HG03342 (cell line): ENCODE results near the gene GOLGA5.
"Not testable (repeated sequence)": the region's sequence is repeated elsewhere in the genome, so short reads cannot be mapped to it uniquely, and the experiment has no call there.

Experiments
- ATAC-seq: cut with Tn5 transposase; IDR thresholded peaks from one replicate; pipeline ENCODE4 v1.9.1; 2021; ENCODE audit warnings: mild to moderate bottlenecking, moderate library complexity; ENCODE audit not compliant: unreplicated experiment

The GOLGA5 gene, protein sequence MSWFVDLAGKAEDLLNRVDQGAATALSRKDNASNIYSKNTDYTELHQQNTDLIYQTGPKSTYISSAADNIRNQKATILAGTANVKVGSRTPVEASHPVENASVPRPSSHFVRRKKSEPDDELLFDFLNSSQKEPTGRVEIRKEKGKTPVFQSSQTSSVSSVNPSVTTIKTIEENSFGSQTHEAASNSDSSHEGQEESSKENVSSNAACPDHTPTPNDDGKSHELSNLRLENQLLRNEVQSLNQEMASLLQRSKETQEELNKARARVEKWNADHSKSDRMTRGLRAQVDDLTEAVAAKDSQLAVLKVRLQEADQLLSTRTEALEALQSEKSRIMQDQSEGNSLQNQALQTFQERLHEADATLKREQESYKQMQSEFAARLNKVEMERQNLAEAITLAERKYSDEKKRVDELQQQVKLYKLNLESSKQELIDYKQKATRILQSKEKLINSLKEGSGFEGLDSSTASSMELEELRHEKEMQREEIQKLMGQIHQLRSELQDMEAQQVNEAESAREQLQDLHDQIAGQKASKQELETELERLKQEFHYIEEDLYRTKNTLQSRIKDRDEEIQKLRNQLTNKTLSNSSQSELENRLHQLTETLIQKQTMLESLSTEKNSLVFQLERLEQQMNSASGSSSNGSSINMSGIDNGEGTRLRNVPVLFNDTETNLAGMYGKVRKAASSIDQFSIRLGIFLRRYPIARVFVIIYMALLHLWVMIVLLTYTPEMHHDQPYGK

DNA sequence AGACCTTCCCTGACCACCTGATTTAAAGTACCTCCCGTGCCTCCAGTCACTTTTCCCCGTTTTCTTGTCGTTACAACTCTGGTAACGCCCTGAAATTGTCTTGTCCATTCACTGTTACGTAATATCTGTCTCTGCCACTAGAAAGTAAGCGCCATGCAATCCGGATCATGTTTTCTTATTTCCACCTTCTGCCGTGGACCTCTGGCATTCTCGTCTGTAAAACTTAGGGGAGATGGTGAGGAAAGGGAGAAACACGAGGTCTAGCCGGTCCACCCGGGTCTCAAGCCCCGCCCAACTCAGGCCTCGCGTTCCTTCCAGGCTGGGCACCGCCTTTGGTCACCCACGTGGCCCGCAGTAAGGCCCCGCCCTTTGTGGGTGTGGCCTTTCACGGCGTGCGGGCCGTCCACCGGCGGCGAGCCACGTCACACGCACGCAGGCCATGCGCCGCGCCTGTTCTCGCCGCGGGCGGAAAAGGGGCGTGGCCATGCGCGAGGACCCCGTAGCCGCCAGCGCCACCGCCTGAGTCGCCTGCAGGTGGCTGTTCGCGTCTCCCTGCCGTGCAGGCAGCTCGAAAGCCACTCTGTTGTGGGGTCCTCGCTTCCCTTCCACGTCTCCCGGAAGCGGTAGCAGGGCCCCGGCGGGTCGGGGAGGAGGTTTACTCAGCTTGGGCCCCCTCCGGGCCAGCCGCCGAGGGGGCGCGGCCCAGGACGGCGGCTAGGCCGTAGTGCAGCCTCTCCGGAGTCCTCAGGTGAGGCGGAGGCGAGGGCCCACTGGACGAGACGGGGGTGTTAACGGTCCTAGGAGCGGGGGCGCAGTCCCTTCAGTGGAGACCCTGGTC is at the start of gene GOLGA5:
TSS of gene GOLGA5 (plus strand) at position 597 of the 838 bp plus-strand sequence. CDS start 3,133 bp downstream, outside the sequence.
- peak; percentile 94 for ATAC-seq

- ATAC-seq, result peak; percentile 3
Measured at GRCh38 chr14:92747701-92748258, 46.3 kb upstream of the GOLGA5 start.

GRCh38 chr14:92748259-92749016 is 45.7 kb upstream of the GOLGA5 start, which contains the start of gene LGMN:
Gene LGMN, minus strand, starts transcription at chr14:92748627. Its CDS starts 15,841 bp downstream, at chr14:92732786.
- ATAC-seq, result peak; percentile 82

DNA sequence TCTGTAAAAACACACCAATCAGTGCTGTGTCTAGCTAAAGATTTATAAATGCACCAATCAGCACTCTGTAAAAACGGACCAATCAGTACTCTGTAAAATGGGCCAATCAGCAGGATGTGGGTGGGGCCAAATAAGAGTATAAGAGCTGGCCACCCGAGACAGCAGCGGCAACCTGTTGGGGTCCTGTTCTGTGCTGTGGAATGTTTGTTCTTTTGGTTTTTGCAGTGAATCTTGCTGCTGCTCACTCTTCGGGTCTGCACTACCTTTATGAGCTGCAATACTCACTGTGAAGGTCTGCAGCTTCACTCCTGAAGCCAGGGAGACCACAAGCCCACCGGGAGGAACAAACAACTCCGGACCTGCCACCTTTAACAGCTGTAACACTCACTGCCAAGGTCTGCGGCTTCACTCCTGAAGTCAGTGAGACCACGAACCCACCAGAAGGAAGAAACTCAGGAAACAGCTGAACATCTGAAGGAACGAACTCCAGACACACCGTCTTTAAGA is 43.8 kb upstream of the GOLGA5 start:
- ATAC-seq, result not testable (repeated sequence)

- no peak for ATAC-seq
Measured at GRCh38 chr14:92750994-92751400, 43.1 kb upstream of the GOLGA5 start.

DNA sequence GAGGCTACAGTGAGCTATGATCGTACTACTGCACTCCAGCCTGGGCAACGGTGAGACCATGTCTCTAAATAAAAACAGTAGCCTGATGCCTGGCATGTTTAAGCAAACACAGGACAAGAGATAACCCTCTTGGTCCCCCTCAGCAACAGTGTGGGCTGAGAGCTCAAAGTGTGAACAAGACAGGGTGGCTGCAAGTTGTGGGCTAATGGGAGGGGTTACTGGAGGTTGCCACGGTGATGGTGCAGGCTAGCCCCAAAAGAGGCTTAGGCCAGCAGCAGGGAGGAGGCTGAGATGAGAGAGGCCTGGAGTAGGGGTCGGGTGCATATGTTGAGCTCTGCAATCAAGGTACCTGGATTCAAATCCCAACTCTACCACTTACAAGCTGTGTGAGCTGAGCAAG is 42.3 kb upstream of the GOLGA5 start:
- no peak for ATAC-seq

DNA sequence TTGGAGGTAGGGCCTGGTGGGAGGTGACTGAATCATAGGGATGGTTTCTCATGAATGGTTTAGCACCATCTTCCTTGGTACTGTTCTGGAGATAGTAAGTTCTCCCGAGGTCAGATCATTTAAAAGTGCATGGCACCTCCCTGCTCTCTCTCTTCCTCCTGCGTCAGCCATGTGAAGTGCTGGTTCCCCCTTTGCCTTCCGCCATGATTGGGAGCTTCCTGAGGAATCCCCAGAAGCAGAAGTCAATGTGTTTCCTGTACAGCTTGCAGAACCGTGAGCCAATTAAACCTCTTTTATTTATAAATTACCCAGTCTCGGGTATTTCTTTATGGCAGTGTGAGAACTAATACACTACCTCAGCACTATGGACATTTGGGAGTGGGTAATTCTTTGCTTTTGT is 40.9 kb upstream of the GOLGA5 start:
- ATAC-seq, result no peak

DNA sequence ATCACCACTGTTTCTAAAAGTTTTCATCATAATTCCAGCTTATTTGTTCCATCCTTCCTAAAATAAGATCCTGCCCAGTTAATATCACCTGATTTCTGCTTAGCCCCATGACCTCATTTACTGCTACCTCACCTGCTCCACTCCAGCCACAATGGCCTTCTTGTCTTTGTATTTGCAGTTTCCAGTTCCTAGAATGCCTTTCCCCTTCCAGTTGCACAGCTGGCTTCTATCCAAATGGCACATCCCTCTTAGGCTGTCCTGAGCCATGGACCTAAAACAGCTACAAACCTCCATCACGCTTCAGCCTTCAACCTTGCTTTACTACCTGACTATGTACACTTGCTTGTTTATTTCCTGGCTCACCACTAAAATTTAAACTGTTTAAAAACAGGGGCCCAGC is 39.1 kb upstream of the GOLGA5 start:
- no peak for ATAC-seq

DNA sequence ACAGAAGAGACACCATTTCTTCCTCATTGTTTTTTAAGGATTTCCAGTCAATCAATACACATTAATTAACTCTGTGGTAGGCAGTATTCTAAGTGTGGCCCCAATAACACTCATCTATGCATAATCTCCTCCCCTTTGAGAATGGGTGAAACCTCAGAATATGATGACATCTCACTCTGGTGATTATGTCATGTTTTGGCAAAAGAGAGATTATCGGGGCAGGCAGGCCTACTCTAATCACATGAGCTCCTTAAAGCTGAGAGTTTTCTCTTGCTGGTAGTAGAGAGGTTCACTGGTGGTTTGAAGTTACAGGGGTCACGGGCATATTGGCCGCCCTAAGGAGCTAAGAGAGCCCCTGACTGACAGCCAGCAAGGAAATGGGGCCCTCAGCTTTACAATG is 38.6 kb upstream of the GOLGA5 start:
- no peak for ATAC-seq

DNA sequence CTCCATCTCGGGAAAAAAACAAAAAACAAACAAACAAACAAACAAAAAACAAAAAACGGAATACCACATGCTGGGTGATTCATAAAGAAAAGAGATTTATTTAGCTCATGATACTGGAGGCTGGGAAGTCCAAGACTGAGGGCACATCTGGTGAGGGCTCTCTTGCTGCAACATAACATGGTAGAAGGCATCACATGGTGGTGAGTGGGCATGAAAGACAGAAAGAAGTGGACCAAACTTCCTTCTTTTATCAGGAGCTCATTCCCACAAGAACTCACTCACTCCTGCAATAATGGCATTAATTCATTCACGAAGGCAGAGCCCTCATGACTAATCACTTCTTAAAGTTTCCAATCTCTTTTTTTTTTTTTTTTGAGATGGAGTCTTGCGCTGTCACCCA is 37.7 kb upstream of the GOLGA5 start:
- no peak for ATAC-seq

- no peak for ATAC-seq
Measured at GRCh38 chr14:92759300-92759678, 34.8 kb upstream of the GOLGA5 start.

DNA sequence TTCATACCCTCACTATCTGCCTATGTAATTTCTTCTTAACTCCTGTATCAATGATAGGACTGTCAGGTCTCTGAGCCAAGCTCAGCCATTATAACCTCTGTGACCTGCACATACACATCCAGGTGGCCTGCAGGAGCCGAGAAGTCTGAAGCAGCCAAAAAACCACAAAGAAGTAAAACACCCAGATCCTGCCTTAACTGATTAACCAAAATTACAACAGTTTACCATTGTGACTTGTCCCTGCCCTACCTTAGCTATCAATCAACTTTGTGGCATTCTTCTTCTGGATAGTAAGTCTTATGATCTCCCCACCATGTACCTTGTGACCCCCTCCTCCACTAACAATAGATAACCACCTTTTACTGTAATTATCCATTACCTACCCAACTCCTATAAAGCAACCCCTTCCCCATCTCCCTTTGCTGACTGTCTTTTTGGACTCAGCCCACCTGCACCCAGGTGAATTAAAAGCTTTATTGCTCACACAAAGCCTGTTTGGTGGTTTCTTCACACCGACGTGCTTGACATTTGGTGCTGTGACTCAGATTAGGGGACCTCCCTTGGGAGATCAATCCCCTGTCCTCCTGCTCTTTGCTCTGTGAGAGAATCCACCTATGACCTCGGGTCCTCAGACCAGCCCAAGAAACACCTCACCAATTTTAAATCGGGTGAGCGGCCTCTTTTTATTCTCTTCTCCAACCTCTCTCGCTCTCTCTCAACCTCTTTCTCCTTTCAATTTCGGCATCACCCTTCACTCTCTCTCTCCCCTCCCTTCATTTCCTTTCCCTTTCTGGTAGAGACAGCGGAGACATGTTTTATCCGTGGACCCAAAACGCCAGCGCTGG is 34.2 kb upstream of the GOLGA5 start:
- no peak for ATAC-seq

- ATAC-seq, result no peak
Measured at GRCh38 chr14:92760524-92760805, 33.6 kb upstream of the GOLGA5 start.

DNA sequence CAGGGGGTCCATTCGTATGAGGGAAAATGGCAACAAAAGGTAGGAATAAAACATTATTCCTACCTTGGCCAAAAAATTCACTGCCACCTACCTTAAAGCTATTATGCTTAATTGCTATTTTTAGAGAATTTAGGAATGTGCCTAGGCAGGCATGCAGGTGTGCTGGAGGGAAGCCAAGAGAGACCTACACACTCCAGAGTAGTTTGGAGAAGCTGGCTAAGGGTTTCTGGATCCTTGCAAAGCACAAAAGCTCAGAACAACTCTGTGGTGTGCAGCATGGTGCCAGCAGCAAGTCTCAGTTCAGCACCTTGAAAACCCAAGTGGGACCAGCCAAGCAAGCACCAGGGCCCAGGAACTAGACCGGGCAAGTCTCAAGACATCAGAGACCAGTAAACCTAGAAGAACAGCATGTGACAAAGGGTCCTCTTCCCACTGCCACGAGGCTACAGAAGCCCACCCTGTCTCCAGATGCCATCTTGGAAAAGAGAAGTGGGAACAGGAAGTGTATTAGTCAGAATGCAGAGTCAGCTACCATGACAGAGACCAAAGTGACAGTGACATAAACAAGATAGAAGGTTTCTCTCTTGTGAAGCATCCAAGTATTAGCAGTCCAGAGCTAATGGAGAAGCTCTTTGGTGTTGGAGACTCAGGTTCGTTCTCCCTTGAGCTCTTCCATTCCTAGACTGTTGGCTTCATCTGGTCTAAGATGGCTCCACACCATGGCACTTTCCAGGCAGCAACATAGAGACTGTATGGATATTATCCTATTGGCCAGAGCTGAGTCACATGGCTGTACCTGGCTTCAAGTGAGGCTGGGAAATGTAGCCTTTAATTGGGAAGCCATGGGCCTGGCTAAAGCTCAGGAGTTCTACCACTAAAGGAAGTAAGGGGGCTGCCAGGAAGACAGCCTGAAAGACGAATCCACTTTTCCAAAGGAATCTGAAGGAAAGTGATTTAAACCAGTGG is 30.2 kb upstream of the GOLGA5 start:
- not testable (repeated sequence) for ATAC-seq

DNA sequence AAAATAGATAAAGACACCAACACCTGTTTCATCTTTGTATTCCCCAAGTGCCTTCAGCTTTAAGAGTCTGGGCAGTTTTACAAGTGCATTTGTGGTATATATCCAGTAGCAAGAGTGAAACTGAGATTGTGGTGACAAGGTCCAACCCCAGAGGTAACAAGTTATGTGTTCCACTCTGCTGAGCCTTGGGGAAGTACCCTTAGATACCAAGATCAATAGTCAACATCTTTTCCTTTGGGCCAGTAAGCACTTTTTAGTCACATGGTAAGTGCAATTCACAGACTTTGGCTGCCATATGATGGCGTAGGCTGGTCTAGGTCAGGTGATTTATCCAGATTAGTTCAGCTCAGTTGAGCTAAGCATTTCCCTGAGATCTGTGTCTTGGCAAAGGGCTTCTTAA is 25.9 kb upstream of the GOLGA5 start:
- ATAC-seq, result peak; percentile 81

DNA sequence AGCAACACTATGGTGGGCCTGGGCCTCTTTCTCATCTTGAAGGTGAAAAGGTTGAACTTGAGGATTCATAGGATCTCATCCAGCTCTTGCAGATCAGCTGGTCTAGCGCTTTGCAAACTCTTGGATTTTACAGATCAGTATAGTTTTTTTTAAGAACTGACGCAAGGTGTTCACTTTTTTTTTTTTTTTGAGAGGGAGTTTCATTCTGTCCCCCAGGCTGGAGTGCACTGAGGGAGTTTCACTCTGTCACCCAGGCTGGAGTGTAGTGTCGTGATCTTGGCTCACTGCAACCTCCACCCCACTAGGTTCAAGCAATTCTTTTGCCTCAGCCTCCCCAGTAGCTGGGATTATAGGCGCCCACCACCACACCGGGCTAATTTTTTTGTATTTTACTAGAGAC is 25.3 kb upstream of the GOLGA5 start:
- peak; percentile 16 for ATAC-seq

GRCh38 chr14:92770484-92770883 is 23.6 kb upstream of the GOLGA5 start:
- no peak for ATAC-seq

DNA sequence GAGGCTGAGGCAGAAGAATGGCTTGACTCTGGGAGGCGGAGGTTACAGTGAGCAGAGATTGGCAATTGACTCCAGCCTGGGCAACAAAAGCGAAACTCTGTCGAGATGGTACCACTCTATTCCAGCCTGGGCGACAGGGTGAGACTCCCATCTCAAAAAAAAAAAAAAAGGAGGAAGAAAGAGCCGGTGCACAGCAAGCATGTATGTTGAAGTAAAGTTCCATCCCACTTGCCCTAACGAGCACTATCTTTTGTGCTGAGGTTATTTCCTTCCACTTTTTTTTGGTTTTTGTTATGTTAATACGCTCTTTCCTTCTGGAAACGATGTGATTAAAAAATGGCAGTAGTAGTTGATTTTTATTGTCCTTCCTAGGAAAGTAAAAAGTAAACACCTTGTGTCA is 19.5 kb upstream of the GOLGA5 start:
- no peak for ATAC-seq
